ENCODE results near the gene TP63.
"Not testable (repeated sequence)": the region's sequence is repeated elsewhere in the genome, so short reads cannot be mapped to it uniquely, and the experiment has no call there.

The TP63 gene

GRCh38 chr3:189625572-189625971 lies 5.6 kb upstream of the TP63 start:
- no peak for DNase-seq (ENCODE audit: low spot score)

GRCh38 chr3:189626286-189626685 lies 4.9 kb upstream of the TP63 start:
- DNase-seq (ENCODE audit: low spot score) = no peak

- DNase-seq (ENCODE audit: low spot score) = no peak
Observed at GRCh38 chr3:189629803-189630455, 1.3 kb upstream of the TP63 start.

GRCh38 chr3:189630767-189631372 lies 319 bp upstream of the TP63 start:
- DNase-seq (ENCODE audit: low spot score) = no peak

GRCh38 chr3:189631409-189631808 lies 220 bp downstream of the TP63 start:
- DNase-seq (ENCODE audit: low spot score) = no peak

GRCh38 chr3:189632242-189632641 lies 1.1 kb downstream of the TP63 start:
- no peak for DNase-seq (ENCODE audit: low spot score)

GRCh38 chr3:189635339-189635738 lies 4.2 kb downstream of the TP63 start:
- DNase-seq (ENCODE audit: low spot score) = no peak

- no peak for DNase-seq (ENCODE audit: low spot score)
Observed at GRCh38 chr3:189636048-189636447, 4.9 kb downstream of the TP63 start.

- no peak for DNase-seq (ENCODE audit: low spot score)
Observed at GRCh38 chr3:189637750-189638149, 6.6 kb downstream of the TP63 start.

- DNase-seq (ENCODE audit: low spot score) = no peak
Observed at GRCh38 chr3:189638276-189639031, 7.3 kb downstream of the TP63 start.

- DNase-seq (ENCODE audit: low spot score) = no peak
Observed at GRCh38 chr3:189641776-189642175, 10.6 kb downstream of the TP63 start.

- DNase-seq (ENCODE audit: low spot score) = no peak
Observed at GRCh38 chr3:189646853-189647542, 15.8 kb downstream of the TP63 start.

GRCh38 chr3:189652042-189652441 lies 20.9 kb downstream of the TP63 start:
- DNase-seq (ENCODE audit: low spot score) = peak; percentile 20

- DNase-seq (ENCODE audit: low spot score) = no peak
Observed at GRCh38 chr3:189655617-189656016, 24.4 kb downstream of the TP63 start.

GRCh38 chr3:189659571-189659970 lies 28.4 kb downstream of the TP63 start:
- no peak for DNase-seq (ENCODE audit: low spot score)

- DNase-seq (ENCODE audit: low spot score) = peak; percentile 14
Observed at GRCh38 chr3:189664311-189664710, 33.1 kb downstream of the TP63 start.

- DNase-seq (ENCODE audit: low spot score) = not testable (repeated sequence)
Observed at GRCh38 chr3:189672346-189672745, 41.2 kb downstream of the TP63 start.

GRCh38 chr3:189673535-189673934 lies 42.3 kb downstream of the TP63 start:
- DNase-seq (ENCODE audit: low spot score) = no peak

GRCh38 chr3:189674249-189674913 lies 43.2 kb downstream of the TP63 start:
- DNase-seq (ENCODE audit: low spot score) = no peak

- DNase-seq (ENCODE audit: low spot score) = no peak
Observed at GRCh38 chr3:189677667-189678066, 46.5 kb downstream of the TP63 start.

- DNase-seq (ENCODE audit: low spot score) = no peak
Observed at GRCh38 chr3:189680723-189681122, 49.5 kb downstream of the TP63 start.

All from HuH-7 (cell line).